Right lung (tissue), 5 donors: ENCODE results near the gene NKAP. TPM values are rescaled to one million over a fixed set of nuclear protein-coding genes. Genes with fewer than 3 reads are reported as not detected.
"Not testable (repeated sequence)": the region's sequence is repeated elsewhere in the genome, so short reads cannot be mapped to it uniquely, and the experiment has no call there.

Experiments
- DNase-seq, 2 donors: peaks; one replicate each; pipeline ENCODE4 v3.0.0-alpha.2; 2013
- polyA plus RNA-seq, 5 donors: library from polyadenylated mRNA; unstranded; fragments of 120-200 nt; gene quantifications; one replicate each; pipeline versions ENCODE4 v1.2.1 to v1.2.3, GENCODE V29; 2013; ENCODE audit warnings: inconsistent platforms in 1 of 5, low replicate concordance in 1 of 5; ENCODE audit not compliant: insufficient read length in 5 of 5, insufficient read depth in 1 of 5

Gene NKAP
- polyA plus RNA-seq, 5 donors, result 12.1 to 16.9 (median 14.8) TPM

DNA sequence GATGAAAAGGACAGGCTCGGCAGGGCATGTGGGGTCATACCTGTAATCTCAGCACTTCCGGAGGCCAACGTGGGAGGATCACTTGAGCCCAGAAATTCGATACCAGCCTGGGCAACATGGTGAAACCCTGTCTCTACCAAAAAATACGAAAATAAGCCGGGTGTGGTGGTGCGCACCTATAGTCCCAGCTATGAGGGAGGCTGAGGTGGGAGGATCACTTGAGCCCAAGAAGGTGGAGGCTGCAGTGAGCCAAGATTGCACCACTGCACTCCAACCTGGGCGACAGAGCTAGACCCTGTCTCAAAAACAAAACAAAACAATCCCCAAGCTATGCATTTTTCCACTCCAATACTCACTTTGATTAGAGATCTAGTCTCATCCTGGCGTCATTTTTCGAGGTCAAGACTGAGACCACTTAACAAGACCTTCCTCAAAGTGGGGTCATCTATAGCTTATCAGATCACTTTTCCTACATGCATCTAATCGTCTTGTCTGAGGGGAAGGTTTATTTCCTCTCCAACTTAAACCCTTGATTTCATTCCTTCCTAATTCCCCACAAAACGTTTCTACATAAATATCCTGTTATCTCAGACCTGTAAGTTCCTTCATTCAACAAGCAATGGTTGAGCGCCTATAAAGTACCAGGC, 1.3 kb downstream of the NKAP start:
- no peak for DNase-seq

- DNase-seq, result no peak
Measured at GRCh38 chrX:119941336-119941735, 2.2 kb downstream of the NKAP start.

DNA sequence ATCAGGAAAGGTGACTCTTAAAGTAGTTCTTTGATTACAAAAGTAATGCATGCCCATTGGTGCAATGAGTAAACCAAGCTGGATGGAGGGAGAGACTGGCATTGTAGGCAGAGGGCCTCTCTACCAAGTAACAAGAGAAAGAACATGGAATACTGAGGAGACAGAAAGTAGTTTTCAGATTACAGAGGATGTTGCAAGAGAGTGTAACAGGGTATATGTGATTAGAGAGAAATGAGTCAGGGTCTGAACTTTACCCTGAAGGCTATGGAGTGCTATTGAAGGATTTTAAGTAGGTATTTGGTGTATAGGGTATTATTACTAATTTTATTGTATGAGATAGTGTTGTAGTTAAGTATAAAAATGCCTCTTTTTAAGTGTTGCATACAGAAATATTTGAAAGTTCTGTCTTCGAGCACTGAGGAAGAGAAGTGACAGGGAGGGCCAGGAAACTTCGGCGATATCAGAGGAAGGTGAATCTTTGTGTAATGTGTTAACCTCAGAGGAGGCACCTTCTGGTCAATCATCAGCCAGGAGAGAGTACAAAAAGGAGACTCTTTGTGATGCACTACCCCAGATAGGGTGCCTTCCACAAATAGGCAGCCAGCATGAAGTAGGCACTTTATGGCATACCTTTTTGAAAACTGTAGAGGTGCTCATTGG, 8.2 kb downstream of the NKAP start:
- no peak for DNase-seq

- not testable (repeated sequence) for DNase-seq
Measured at GRCh38 chrX:119922391-119922790, 21.2 kb downstream of the NKAP start.

DNA sequence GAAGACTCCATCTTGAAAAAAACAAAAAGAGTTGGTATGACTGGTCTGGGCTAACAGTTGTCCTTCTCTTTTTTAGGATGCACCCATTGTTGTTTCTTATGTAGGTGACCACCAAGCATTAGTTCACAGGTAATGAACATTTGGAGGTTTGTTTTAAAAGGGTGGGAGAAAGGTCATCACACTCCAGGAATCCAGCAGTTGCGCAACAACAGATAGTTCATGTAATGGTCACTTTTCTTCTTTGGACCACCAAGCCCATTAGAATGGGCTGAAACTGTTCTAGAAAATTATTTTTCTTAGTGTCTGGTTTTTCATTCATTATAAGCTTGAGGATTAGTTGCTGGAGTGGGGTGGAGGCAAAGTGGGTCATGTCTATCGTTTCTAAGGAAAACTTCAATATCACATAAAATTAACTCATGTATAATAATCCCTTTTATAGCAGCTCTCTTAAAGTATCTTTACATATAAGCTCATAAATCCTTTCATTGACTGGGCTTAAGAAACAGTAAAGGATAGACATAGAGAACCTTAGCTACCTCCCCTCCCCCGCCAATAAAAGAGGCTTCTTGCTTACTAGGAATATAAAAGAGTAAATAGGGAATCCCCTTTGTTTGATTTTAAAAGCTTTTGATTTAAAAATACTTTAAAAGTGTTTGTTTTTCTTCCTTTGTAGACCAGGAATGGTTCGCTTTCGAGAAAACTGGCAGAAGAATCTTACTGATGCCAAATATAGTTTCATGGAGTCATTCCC, 23.5 kb downstream of the NKAP start:
- no peak for DNase-seq

DNA sequence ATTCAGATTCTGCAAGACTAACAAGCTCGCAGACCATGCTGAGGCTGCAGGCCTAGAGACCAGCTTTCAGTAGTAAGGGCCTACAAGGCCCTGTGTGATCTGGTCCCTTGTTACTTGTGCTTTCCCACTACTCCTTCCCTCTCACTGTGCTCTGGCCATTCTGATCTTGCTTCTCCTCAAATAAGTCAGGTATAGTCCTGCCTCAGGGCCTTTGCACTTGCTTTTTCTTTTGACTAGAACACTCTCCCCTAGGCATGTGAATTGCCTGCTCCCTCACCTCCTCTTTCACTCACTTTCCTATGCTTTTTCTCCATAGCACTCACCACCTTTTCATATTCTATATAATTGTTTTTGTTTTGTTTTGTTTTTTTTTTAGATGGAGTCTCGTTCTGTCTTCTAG, 25.7 kb downstream of the NKAP start:
- DNase-seq, result no peak

DNA sequence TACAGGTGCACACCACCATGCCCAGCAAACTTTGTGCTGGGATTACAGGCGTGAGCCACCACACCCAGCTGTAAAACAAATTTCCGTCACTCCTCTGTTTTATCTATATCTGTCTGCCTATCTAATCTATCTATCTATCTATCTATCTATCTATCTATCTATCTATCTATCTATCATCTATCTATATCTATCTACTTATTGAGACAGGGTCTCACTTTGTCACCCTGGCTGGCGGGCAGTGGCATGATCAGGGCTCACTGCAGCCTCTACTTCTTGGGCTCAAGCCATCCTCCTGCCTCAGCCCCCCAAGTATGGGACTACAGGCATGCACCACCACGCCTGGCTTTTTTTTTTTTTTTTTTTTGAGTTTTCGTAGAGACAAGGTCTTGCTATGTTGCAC, 27.2 kb downstream of the NKAP start:
- DNase-seq, result no peak

GRCh38 chrX:119900976-119901375, 42.6 kb downstream of the NKAP start:
- no peak for DNase-seq

DNA sequence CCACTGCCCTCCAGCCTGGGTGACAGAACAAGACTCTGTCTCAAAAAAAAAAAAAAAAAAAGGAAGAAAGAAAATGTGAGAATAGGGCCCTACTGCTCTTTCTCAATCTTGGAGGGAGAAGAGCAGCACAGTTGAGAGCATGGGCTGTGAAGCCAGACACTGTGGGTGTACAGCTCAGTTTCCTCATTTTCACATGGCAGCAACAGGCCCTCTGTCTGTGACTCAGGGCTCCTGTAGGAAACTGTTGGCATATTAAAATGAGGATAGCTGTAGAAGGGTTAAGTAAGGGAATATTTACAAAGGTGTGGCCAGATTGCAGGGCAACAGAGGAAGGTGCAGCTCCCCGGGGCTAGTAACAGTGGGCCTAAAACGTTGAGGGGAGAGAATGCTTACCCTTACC, 44.4 kb downstream of the NKAP start:
- no peak for DNase-seq

- DNase-seq, result no peak
Measured at GRCh38 chrX:119895843-119896326, 47.7 kb downstream of the NKAP start, which contains the start of gene AKAP14. Gene AKAP14 (plus strand): TSS chrX:119895893. CDS start chrX:119903224, 7,331 bp downstream.

- DNase-seq, result not testable (repeated sequence)
Measured at GRCh38 chrX:119891961-119892692, 51.4 kb downstream of the NKAP start.

- not testable (repeated sequence) for DNase-seq
Measured at GRCh38 chrX:119890626-119891025, 52.9 kb downstream of the NKAP start.

DNA sequence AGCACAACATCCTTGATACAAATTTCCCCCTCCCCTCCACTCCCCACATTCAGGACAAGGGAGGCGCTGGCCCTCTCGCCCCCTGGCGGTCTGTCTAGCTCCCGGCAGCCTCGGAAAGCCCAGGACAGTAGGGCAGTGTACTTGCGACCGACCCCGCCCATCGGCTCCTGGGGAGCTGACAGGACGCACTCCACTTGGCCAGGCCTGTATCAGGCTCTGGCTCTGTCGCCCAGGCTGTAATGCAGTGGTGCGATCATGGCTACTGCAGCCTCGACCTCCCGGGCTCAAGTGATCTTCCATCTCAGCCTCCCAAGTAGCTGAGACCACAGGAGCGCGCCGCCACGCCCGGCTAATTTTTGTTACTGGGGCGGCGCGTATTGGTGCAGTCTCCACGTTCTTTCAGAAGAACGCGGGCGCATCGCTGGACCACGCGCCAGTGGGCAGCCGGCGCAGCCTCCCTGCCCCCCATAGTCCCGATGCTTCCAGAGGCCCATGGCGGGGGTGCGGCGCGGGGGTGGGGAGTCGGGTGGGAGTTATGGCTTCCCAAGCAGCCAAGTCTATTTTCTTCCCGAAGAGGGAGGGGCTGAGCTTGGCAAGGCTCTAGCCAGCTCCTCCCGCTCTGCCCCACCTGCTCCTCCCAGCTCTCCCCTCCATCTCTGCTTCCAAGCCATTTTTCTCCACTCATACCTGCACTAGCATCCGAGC, 55.7 kb downstream of the NKAP start:
- DNase-seq, result peak in 1 of 2 donors; percentile 10

DNA sequence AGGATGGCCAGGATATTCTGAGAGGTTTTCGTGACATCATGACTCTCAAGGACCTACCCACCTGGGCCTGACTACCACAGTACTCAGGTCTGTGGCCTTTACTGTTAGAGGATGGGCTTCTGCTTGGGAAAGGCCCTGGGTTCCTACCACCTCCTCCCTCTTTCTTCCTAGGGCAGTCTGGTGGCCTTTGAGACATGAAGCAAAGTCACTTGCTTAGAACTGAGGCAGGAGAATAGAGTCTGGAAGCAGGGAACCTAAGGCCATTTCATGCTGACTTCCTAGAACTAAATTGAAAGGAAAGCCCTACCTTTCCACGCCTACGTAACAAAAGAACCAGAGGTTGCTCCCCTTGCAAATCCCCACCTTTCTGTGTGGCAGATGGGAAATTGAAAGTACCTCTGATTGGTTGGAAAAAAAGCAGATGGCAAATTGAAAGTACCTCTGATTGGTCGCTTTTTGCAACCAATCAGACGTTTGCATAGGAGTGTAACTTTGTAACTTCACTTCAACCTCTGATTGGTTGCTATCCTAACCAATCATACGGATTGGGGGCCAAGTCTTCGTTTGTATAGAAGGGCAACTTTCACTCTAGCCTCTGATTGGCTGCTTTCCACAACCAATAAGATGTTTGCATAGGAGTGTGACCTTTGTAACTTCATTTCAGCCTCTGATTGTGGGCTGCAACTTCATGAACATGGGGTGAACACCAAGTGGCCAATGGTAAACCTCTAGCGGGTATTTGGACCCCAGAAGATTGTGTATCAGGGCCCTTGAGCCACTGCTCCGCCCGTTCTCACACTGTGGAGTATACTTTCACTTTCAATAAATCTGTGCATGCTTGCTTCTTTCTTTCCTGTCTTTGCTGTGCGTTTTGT, 57.8 kb downstream of the NKAP start:
- no peak for DNase-seq

GRCh38 chrX:119880552-119881437, 62.8 kb downstream of the NKAP start:
- peak in 1 of 2 donors; percentile 9 for DNase-seq

DNA sequence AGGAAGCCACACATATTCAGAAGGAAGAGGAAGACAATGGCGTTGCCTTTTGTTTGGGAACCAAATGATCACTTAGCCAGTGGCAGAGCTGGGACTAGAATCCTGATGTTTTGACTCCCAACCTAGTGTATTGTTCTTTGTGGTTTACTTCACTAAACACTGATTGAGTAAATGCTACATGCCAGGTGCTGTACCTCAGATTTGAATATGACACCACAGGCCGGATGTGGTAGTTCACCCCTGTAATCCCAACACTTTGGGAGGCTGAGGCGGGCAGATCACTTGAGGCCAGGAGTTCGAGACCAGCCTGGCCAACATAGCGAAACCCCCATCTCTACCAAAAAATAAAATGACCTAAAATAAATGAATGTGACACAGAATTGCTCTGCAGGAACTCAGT, 63.5 kb downstream of the NKAP start:
- DNase-seq, result no peak

DNA sequence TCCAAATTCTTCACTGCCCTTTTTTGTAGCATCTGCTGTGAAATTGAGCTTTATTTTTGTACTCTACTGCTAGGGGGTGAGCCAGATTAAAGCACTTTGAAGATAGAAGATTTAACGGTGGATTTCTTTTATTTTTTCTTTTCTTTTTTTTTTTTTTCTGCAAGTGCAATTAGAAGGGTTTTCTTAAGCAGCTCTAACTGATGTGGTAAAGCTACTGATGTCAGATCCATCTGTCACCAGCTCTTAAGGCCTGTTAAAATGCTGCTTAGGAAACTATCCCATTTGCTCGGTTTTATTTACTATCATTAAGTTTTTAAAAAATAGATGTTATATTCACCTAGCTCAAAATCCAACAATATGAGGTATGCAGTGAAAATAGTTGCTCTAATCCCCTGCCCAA, 64.8 kb downstream of the NKAP start:
- no peak for DNase-seq

- DNase-seq, result peak; percentile 77 to 80
Measured at GRCh38 chrX:119871599-119872395, 71.8 kb downstream of the NKAP start, which contains the start of the genes NDUFA1 and RNF113A. Gene NDUFA1 (plus strand): TSS chrX:119871832. CDS start chrX:119871912, 80 bp downstream. Gene RNF113A (minus strand): TSS chrX:119871733. CDS start chrX:119871613, 120 bp downstream.
